ENCODE measurements around the gene RAB44.
A peak's percentile ranks its signal among the peaks of the same experiment; 100 is the strongest.

RAB44 gene

GRCh38 chr6:36655085-36655724 is 42.4 kb upstream of the RAB44 start:
- no peak for DNase-seq
- TF ChIP-seq, protein P1, sequence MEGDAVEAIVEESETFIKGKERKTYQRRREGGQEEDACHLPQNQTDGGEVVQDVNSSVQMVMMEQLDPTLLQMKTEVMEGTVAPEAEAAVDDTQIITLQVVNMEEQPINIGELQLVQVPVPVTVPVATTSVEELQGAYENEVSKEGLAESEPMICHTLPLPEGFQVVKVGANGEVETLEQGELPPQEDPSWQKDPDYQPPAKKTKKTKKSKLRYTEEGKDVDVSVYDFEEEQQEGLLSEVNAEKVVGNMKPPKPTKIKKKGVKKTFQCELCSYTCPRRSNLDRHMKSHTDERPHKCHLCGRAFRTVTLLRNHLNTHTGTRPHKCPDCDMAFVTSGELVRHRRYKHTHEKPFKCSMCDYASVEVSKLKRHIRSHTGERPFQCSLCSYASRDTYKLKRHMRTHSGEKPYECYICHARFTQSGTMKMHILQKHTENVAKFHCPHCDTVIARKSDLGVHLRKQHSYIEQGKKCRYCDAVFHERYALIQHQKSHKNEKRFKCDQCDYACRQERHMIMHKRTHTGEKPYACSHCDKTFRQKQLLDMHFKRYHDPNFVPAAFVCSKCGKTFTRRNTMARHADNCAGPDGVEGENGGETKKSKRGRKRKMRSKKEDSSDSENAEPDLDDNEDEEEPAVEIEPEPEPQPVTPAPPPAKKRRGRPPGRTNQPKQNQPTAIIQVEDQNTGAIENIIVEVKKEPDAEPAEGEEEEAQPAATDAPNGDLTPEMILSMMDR (IDR thresholded peaks at IDR 0.05) = no peak
- H3K27me3 Mint-ChIP-seq (ENCODE audit: low read depth, poor library complexity) = peaks cover 3% of the 10 kb centered on the region
- no peak overlapping the region for H3K4me3 Mint-ChIP-seq
- H3K27ac Mint-ChIP-seq = no peak overlapping the region
- no peaks in the 10 kb centered on the region for H3K9me3 Mint-ChIP-seq
- H3K4me1 Mint-ChIP-seq = peaks cover 62% of the 10 kb centered on the region
- no peaks in the 10 kb centered on the region for H3K36me3 Mint-ChIP-seq (ENCODE audit: low read depth)

GRCh38 chr6:36656441-36656840 is 41.2 kb upstream of the RAB44 start:
- TF ChIP-seq, protein P1 (IDR thresholded peaks at IDR 0.05) = no peak
- H3K9me3 Mint-ChIP-seq = no peaks in the 10 kb centered on the region
- no peak overlapping the region for H3K4me3 Mint-ChIP-seq
- H3K27ac Mint-ChIP-seq = no peak overlapping the region
- peaks cover 50% of the 10 kb centered on the region for H3K4me1 Mint-ChIP-seq
- H3K36me3 Mint-ChIP-seq (ENCODE audit: low read depth) = no peaks in the 10 kb centered on the region
- no peak for DNase-seq
- peaks cover 3% of the 10 kb centered on the region for H3K27me3 Mint-ChIP-seq (ENCODE audit: low read depth, poor library complexity)

GRCh38 chr6:36657271-36657670 is 40.4 kb upstream of the RAB44 start:
- Mint-ChIP-seq H3K4me1 (peaks cover 50% of the 10 kb centered on the region), H3K27ac (no peak overlapping the region), H3K27me3 (ENCODE audit: low read depth, poor library complexity) (peaks cover 3% of the 10 kb centered on the region), H3K36me3 (ENCODE audit: low read depth) (no peaks in the 10 kb centered on the region), H3K4me3 (no peak overlapping the region), H3K9me3 (no peaks in the 10 kb centered on the region)
- no peak for DNase-seq
- TF ChIP-seq, protein P1 (IDR thresholded peaks at IDR 0.05) = no peak

DNA sequence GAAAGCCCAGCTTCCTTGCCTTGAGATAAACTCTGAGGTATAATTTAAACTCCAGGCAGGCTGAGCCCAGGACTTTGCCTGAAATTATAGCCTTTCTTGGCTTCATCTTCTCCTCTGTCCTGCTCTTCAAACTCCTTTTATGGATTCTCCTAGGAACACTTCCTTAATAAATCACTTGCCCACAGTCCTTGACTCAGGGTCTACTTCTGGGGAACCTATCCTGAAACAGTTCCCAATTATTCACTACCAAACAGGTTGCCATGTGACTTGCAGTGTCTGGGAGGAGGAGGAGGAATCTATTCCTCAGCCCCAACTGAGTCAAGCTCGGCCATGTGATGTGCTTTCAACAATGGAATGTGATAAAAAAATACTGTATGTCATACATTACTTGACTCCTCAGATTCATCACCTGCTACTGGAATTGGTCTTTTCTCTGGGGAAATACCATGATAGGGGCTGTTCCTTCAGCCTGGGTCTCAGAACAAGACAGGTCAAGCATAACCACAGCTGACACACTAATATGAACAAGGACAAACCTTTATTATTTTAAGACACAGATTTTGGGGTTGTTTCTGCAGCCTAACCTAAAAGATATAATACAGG is 39.6 kb upstream of the RAB44 start:
- no peaks in the 10 kb centered on the region for H3K36me3 Mint-ChIP-seq (ENCODE audit: low read depth)
- DNase-seq = no peak
- peaks cover 50% of the 10 kb centered on the region for H3K4me1 Mint-ChIP-seq
- H3K4me3 Mint-ChIP-seq = peak overlapping the region; percentile 35
- no peaks in the 10 kb centered on the region for H3K9me3 Mint-ChIP-seq
- H3K27me3 Mint-ChIP-seq (ENCODE audit: low read depth, poor library complexity) = peaks cover 2% of the 10 kb centered on the region
- peak overlapping the region; percentile 95 for H3K27ac Mint-ChIP-seq
- TF ChIP-seq, protein P1 (IDR thresholded peaks at IDR 0.05) = no peak

GRCh38 chr6:36659271-36659670 is 38.4 kb upstream of the RAB44 start:
- Mint-ChIP-seq H3K27ac (no peak overlapping the region), H3K27me3 (ENCODE audit: low read depth, poor library complexity) (peaks cover 3% of the 10 kb centered on the region), H3K36me3 (ENCODE audit: low read depth) (no peaks in the 10 kb centered on the region), H3K9me3 (no peaks in the 10 kb centered on the region), H3K4me3 (no peak overlapping the region), H3K4me1 (peaks cover 42% of the 10 kb centered on the region)
- no peak for DNase-seq
- TF ChIP-seq, protein P1 (IDR thresholded peaks at IDR 0.05) = no peak
